Endothelial cell of umbilical vein (primary cell): ENCODE measurements around the gene VSIR. TPM values are rescaled to one million over a fixed set of nuclear protein-coding genes. Genes with fewer than 3 reads are reported as not detected.

ENCODE experiments used
- BruUV-seq: library from RNA; stranded (reverse); fragments of 400-500 nt; replicated peaks from 2 replicates; lab custom pipeline; 2021; lab: Mats Ljungman, UMichigan
- CTCF ChIA-PET: fragments of 300-600, 350-600 bp; sonication (Branson Sonifier 250); formaldehyde crosslinking; loops from one replicate; lab custom pipeline; 2021; ENCODE audit warnings: antibody characterized with exemption, inconsistent platforms; lab: Charles Lee
- POLR2A ChIA-PET: fragments of 300-600, 350-600 bp; sonication (Branson Sonifier 250); formaldehyde crosslinking; loops from one replicate; lab custom pipeline; 2021; ENCODE audit warnings: antibody characterized with exemption, inconsistent platforms; lab: Charles Lee
- DNase-seq: peaks from one replicate; pipeline ENCODE4 v3.0.0-alpha.2; 2011; ENCODE audit warnings: low read depth, low spot score
- FAIRE-seq: peaks from 2 replicates; lab custom pipeline; 2011; peaks lifted over from hg19 to GRCh38; lab: Jason Lieb, UNC
- H2AFZ ChIP-seq: 2 replicates; pipeline ENCODE4 v1.6.0; 2012; ENCODE audit warnings: low read depth, low read length, control low read depth, inconsistent platforms
- H3K27ac ChIP-seq: 2 replicates; pipeline ENCODE4 v1.5.1; 2011; ENCODE audit warnings: low read depth, mild to moderate bottlenecking, control low read depth, low read length, moderate library complexity; ENCODE audit not compliant: insufficient read depth
- H3K27me3 ChIP-seq, 2 experiments: 2 replicates each; pipeline versions ENCODE4 v1.6.0 to v1.6.1; 2011; ENCODE audit warnings: low read length in 2 of 2, mixed read lengths in 1 of 2; ENCODE audit not compliant: control insufficient read depth in 2 of 2, insufficient read depth in 2 of 2
- H3K36me3 ChIP-seq, 2 experiments: 2 replicates in 1 of 2; 3 replicates in 1 of 2; pipeline ENCODE4 v1.5.1; 2011; ENCODE audit warnings: low read length in 2 of 2, mild to moderate bottlenecking in 1 of 2, moderate library complexity in 1 of 2; ENCODE audit not compliant: control insufficient read depth in 2 of 2, insufficient read depth in 2 of 2; ENCODE audit errors: extremely low read depth in 1 of 2
- H3K4me1 ChIP-seq: 3 replicates; pipeline ENCODE4 v1.5.1; 2011; ENCODE audit warnings: mild to moderate bottlenecking, low read length; ENCODE audit not compliant: control insufficient read depth, insufficient read depth; ENCODE audit errors: extremely low read depth
- H3K4me2 ChIP-seq: 2 replicates; pipeline ENCODE4 v1.6.1; 2011; ENCODE audit warnings: low read length, control low read depth, mixed read lengths; ENCODE audit not compliant: insufficient read depth
- H3K4me3 ChIP-seq, 3 experiments: fragments of 200-600 bp in 1 of 3; sonication (generic), shearing (Covaris generic) in 1 of 3; replicated peaks in 1 of 3; 2 replicates each; pipeline ENCODE4 v1.5.1; 2011 to 2016; ENCODE audit warnings: control low read depth in 3 of 3, low read length in 3 of 3, mild to moderate bottlenecking in 2 of 3, inconsistent platforms in 1 of 3, low read depth in 1 of 3, moderate library complexity in 1 of 3; ENCODE audit not compliant: insufficient read depth in 1 of 3
- H3K79me2 ChIP-seq: 2 replicates; pipeline ENCODE4 v1.6.0; 2012; ENCODE audit warnings: low read length, inconsistent platforms; ENCODE audit not compliant: control insufficient read depth, insufficient read depth
- H3K9ac ChIP-seq: replicated peaks from 2 replicates; pipeline ENCODE3; 2011; ENCODE audit warnings: low read length, control low read depth; ENCODE audit not compliant: insufficient read depth; ENCODE audit errors: extremely low read depth
- H3K9me1 ChIP-seq: replicated peaks from 3 replicates; pipeline ENCODE4 v1.6.0; 2011; ENCODE audit warnings: mild to moderate bottlenecking, low read length; ENCODE audit not compliant: control insufficient read depth, insufficient read depth; ENCODE audit errors: extremely low read depth
- H3K9me3 ChIP-seq: replicated peaks from 2 replicates; pipeline ENCODE4 v1.5.1; 2012; ENCODE audit warnings: low read length, inconsistent platforms; ENCODE audit not compliant: control insufficient read depth, insufficient read depth
- H4K20me1 ChIP-seq: replicated peaks from 2 replicates; pipeline ENCODE3; 2011; ENCODE audit warnings: mild to moderate bottlenecking, low read length; ENCODE audit not compliant: control insufficient read depth, insufficient read depth; ENCODE audit errors: extremely low read depth
- EZH2 ChIP-seq: IDR thresholded peaks from 2 replicates; pipeline ENCODE4 v1.6.1; 2012; ENCODE audit warnings: borderline replicate concordance, low read depth, mild to moderate bottlenecking, moderate library complexity, low read length, inconsistent platforms; ENCODE audit not compliant: severe bottlenecking
- FOS ChIP-seq: IDR thresholded peaks from 2 replicates; pipeline ENCODE4 v1.6.1; 2011; ENCODE audit warnings: mild to moderate bottlenecking, low read length, moderate library complexity, borderline replicate concordance; ENCODE audit not compliant: insufficient read depth
- GATA2 ChIP-seq: IDR thresholded peaks from 2 replicates; pipeline ENCODE4 v1.7.0; 2011; ENCODE audit warnings: low read depth, mild to moderate bottlenecking, moderate library complexity, mixed read lengths, low read length; ENCODE audit not compliant: insufficient read length, insufficient read depth
- JUN ChIP-seq: IDR thresholded peaks from 2 replicates; pipeline ENCODE4 v1.6.1; 2011; ENCODE audit warnings: borderline replicate concordance, low read depth; ENCODE audit not compliant: insufficient read length, insufficient read depth
- MAX ChIP-seq: IDR thresholded peaks from 2 replicates; pipeline ENCODE4 v1.6.1; 2011; ENCODE audit not compliant: insufficient read depth, insufficient read length
- MYC ChIP-seq: IDR thresholded peaks from one replicate; pipeline ENCODE4 v1.6.1; 2011; ENCODE audit warnings: mild to moderate bottlenecking, low read depth, low read length
- POLR2A ChIP-seq: IDR thresholded peaks from 2 replicates; pipeline ENCODE4 v1.6.1; 2012; ENCODE audit warnings: low read depth, mild to moderate bottlenecking, control low read depth, low read length
- POLR2AphosphoS5 ChIP-seq: IDR thresholded peaks from 2 replicates; pipeline ENCODE4 v1.6.1; 2012; ENCODE audit warnings: low read depth, mild to moderate bottlenecking, control low read depth, low read length, moderate library complexity; ENCODE audit not compliant: insufficient read depth
- dilution Hi-C: fragments of 300-500 bp; cut with MboI; formaldehyde crosslinking; loops from one replicate; pipeline ENCODE4 v1.15.0; 2019; ENCODE audit warnings: low sequenced_read_pairs; ENCODE audit not compliant: extremely low pct_ligation_motif_present
- intact Hi-C: fragments of 100-400 bp; cut with micrococcal nuclease; formaldehyde crosslinking; loops from one replicate; pipeline ENCODE4 v1.10.0; 2022
- polyA plus RNA-seq, 4 experiments: library from polyadenylated mRNA; depleted of rRNA in 3 of 4; stranded (reverse) in 3 of 4; unstranded in 1 of 4; fragments of >200 nt; gene quantifications; 2 replicates each; pipeline versions ENCODE4 v1.2.1 to v1.2.3, GENCODE V29; 2011 to 2012; ENCODE audit warnings: missing spikeins in 1 of 4
- total RNA-seq: library from RNA; stranded (reverse); gene quantifications from 2 replicates; pipeline ENCODE4 v1.2.3, GENCODE V29; 2021
- TF ChIP-seq, protein P1 (sequence below), 2 donors: IDR thresholded peaks; 1 replicate in 1 of 2; 2 replicates in 1 of 2; pipeline ENCODE4 v1.5.1; 2011; ENCODE audit warnings: low read length in 2 of 2, mild to moderate bottlenecking in 2 of 2, moderate library complexity in 2 of 2, control low read depth in 1 of 2, inconsistent platforms in 1 of 2, low read depth in 1 of 2; ENCODE audit not compliant: insufficient read depth in 1 of 2; ENCODE audit errors: extremely low read depth in 1 of 2

VSIR gene
- total and polyA plus RNA-seq, 2 donors (not counting 3 experiments of a cell fraction or from before 2014, with no cell fraction given) = 4.9 to 6.3 TPM

DNA sequence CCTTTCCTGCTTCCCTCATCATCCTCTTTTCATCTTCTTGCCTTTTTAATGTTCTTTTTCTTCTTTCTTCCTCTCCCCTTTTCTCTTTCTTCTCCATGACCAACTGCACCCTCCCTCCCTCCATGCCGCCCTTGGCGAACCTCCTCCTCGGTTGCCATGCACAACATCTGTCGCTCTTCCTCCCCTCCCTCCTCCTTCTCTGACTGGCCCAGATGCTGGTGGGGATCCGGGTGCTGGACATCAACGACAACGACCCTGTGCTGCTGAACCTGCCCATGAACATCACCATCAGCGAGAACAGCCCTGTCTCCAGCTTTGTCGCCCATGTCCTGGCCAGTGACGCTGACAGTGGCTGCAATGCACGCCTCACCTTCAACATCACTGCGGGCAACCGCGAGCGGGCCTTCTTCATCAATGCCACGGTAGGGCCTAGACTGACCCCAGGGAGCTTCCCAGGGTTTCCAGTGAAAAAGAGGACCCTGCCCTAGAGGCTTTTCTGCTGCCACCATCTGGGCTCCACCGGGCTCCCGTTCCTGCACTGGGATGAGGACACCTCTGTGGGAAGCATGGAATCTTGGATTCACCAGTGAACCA, 11.5 kb upstream of the VSIR start:
- Histone ChIP-seq H3K36me3 (no peaks in the 10 kb centered on the region), H3K27me3 (no peaks in the 10 kb centered on the region), H3K4me1 (no peaks in the 10 kb centered on the region), H3K9me3 (no peaks in the 10 kb centered on the region), H3K4me3 (no peak overlapping the region), H3K27ac (no peak overlapping the region), H3K79me2 (no peaks in the 10 kb centered on the region), H4K20me1 (no peaks in the 10 kb centered on the region), H3K9me1 (no peaks in the 10 kb centered on the region), H3K9ac (no peak overlapping the region), H2AFZ (no peak overlapping the region), H3K4me2 (no peak overlapping the region)
- CTCF ChIA-PET = interaction anchor here (3.5 kb wide), 1 partner anchor 11 kb away, joined by 21 read pairs; the partner anchor contains the start of gene VSIR
- FAIRE-seq (no peak), DNase-seq (no peak)
- POLR2A ChIA-PET = no interaction called here
- dilution Hi-C loops = no loop called here
- intact Hi-C loops = no loop called here
- TF ChIP-seq, protein P1, sequence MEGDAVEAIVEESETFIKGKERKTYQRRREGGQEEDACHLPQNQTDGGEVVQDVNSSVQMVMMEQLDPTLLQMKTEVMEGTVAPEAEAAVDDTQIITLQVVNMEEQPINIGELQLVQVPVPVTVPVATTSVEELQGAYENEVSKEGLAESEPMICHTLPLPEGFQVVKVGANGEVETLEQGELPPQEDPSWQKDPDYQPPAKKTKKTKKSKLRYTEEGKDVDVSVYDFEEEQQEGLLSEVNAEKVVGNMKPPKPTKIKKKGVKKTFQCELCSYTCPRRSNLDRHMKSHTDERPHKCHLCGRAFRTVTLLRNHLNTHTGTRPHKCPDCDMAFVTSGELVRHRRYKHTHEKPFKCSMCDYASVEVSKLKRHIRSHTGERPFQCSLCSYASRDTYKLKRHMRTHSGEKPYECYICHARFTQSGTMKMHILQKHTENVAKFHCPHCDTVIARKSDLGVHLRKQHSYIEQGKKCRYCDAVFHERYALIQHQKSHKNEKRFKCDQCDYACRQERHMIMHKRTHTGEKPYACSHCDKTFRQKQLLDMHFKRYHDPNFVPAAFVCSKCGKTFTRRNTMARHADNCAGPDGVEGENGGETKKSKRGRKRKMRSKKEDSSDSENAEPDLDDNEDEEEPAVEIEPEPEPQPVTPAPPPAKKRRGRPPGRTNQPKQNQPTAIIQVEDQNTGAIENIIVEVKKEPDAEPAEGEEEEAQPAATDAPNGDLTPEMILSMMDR (IDR thresholded peaks at IDR 0.05; ENCODE audit: extremely low read depth in 1 of 2, insufficient read depth in 1 of 2, low read depth in 1 of 2, low read length in 2 of 2) = no peak
- TF ChIP-seq JUN = no peak
- TF ChIP-seq MAX = no peak
- no peak for TF ChIP-seq POLR2AphosphoS5
- no peak for TF ChIP-seq GATA2
- no peak for TF ChIP-seq MYC
- no peak for TF ChIP-seq POLR2A
- no peak for TF ChIP-seq FOS
- no peak for TF ChIP-seq EZH2
- no TSS peak for BruUV-seq
